Measurements from ENCODE around the gene RNU5B-1. TPM values are rescaled to one million over a fixed set of nuclear protein-coding genes. Genes with fewer than 3 reads are reported as not detected.

The RNU5B-1 gene
- total and polyA plus RNA-seq, 3 donors from 2014 or later, result not detected

DNA sequence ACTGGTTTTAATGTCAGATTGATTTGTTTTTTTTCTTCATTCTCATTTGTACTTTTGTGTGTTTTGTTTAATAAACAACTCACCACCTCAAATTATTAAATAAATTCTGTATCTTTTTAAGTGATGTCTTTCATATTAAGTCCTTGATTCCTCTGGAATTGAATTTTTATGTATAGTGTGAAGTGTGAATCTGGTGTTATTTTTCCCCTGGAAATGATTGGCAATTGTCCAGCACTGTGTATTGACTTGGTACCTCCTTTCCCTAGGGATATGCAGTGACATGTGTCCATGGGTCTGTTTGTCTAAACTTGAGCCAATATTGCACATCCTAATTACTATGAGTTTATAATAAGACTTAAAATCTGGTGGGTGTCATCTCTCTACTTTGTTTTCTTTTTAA is 2.1 kb downstream of the RNU5B-1 start:
- Histone ChIP-seq H3K9me3 (no peaks in the 10 kb centered on the region), H3K4me1 (peaks cover 16% of the 10 kb centered on the region), H3K4me3 (no peak overlapping the region), H3K36me3 (ENCODE audit: low read depth, missing control alignments) (no peaks in the 10 kb centered on the region), H3K27ac (no peak overlapping the region), H3K27me3 (no peaks in the 10 kb centered on the region)
- TF ChIP-seq, protein P1, sequence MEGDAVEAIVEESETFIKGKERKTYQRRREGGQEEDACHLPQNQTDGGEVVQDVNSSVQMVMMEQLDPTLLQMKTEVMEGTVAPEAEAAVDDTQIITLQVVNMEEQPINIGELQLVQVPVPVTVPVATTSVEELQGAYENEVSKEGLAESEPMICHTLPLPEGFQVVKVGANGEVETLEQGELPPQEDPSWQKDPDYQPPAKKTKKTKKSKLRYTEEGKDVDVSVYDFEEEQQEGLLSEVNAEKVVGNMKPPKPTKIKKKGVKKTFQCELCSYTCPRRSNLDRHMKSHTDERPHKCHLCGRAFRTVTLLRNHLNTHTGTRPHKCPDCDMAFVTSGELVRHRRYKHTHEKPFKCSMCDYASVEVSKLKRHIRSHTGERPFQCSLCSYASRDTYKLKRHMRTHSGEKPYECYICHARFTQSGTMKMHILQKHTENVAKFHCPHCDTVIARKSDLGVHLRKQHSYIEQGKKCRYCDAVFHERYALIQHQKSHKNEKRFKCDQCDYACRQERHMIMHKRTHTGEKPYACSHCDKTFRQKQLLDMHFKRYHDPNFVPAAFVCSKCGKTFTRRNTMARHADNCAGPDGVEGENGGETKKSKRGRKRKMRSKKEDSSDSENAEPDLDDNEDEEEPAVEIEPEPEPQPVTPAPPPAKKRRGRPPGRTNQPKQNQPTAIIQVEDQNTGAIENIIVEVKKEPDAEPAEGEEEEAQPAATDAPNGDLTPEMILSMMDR (IDR thresholded peaks at IDR 0.05), result no peak
- TF ChIP-seq POLR2A (IDR thresholded peaks at IDR 0.05), result no peak
- intact Hi-C loops (cut with DNase I; ENCODE audit: low total_unique reads), result no loop called here
- no peak for DNase-seq

DNA sequence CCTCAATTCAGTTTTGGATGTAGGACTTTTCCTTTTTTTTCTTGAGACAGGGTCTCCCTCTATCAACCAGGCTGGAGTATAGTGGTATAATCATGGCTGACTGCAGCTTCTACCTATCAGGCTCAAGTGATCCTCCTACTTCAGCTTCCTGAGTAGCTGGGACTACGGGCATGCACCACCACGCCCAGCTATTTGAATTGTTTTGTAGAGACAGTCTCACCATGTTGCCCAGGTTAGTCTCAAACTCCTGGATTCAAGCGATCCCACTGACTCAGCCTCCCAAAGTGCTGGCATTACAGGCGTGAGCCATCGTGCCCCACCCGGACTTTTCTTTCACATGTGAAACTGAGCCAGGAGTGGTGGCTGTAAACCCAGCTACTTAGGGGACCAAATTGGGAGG is 3.5 kb downstream of the RNU5B-1 start:
- Histone ChIP-seq H3K27ac (no peak overlapping the region), H3K36me3 (ENCODE audit: low read depth, missing control alignments) (no peaks in the 10 kb centered on the region), H3K9me3 (no peaks in the 10 kb centered on the region), H3K4me3 (no peak overlapping the region), H3K4me1 (peaks cover 22% of the 10 kb centered on the region), H3K27me3 (no peaks in the 10 kb centered on the region)
- DNase-seq, result no peak
- intact Hi-C loops (cut with DNase I; ENCODE audit: low total_unique reads), result no loop called here
- no peak for TF ChIP-seq POLR2A (IDR thresholded peaks at IDR 0.05)
- TF ChIP-seq, protein P1 (IDR thresholded peaks at IDR 0.05), result no peak
- WGBS, 2 donors, result 93 to 95% methylated on average over 6 of the region's 6 CpGs

DNA sequence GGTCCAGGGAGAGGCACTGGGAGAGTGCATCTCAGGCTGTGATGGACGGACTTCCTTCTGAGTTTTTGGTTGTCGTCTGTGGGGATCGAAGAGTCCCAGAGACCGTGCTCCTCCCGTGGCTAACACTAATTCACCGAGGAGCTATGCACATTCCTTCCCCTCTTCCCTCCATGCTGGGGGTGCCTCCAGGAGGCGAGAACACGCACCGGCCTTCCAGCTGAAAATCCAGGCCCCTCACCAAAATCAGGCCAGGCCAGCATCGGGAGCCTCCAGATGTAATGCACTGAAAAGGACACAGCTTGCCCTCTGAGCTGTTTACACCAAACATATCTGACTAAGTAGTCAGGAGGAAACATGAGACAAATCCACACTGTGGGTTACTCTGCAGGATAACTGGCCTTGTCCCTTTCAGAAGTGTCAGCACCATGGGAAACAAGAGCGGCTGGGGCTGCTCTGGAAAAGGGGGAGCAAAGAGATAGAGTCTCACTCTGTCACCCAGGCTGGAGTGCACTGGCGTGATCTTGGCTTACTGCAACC is 5.5 kb downstream of the RNU5B-1 start:
- WGBS, 2 donors, result 87 to 89% methylated on average over 12 of the region's 12 CpGs
- no peak for DNase-seq
- H3K27me3 ChIP-seq, result no peaks in the 10 kb centered on the region
- H3K27ac ChIP-seq, result no peak overlapping the region
- no peak overlapping the region for H3K4me3 ChIP-seq
- intact Hi-C loops (cut with DNase I; ENCODE audit: low total_unique reads), result no loop called here
- TF ChIP-seq POLR2A (IDR thresholded peaks at IDR 0.05), result no peak
- TF ChIP-seq, protein P1 (IDR thresholded peaks at IDR 0.05), result no peak
- H3K36me3 ChIP-seq (ENCODE audit: low read depth, missing control alignments), result no peaks in the 10 kb centered on the region
- peaks cover 15% of the 10 kb centered on the region for H3K4me1 ChIP-seq
- no peaks in the 10 kb centered on the region for H3K9me3 ChIP-seq

DNA sequence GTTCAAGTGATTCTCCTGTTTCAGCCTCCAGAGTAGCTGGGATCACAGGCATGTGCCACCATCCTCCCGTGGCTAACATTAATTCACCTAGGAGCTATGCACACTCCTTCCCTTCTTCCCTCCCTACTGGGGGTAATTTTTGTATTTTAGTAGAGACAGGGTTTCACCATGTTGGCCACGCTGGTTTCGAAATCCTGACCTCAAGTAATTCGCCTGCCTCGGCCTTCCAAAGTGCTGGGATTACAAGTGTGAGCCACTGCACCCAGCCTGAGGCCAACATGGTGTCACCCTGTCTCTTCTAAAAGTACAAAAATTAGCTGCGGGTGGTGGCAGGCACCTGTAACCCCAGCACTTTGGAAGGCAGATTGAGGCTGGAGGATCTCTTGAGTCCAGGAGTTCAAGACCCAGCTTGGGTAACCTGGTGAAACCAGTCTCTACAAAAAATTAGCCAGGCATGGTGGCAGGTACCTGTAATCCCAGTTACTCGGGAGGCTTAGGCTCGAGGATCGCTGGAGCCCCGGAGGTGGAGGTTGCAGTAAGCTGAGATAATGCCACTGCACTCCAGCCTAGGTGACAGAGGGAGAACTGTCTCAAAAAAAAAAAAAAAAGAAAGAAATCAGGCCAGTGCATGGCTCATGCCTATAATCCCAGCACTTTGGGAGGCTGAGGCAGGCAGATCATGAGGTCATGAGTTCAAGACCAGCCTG is 6.1 kb downstream of the RNU5B-1 start:
- H3K4me3 ChIP-seq, result no peak overlapping the region
- H3K36me3 ChIP-seq (ENCODE audit: low read depth, missing control alignments), result no peaks in the 10 kb centered on the region
- no peak for TF ChIP-seq POLR2A (IDR thresholded peaks at IDR 0.05)
- TF ChIP-seq, protein P1 (IDR thresholded peaks at IDR 0.05), result no peak
- intact Hi-C loops (cut with DNase I; ENCODE audit: low total_unique reads), result no loop called here
- no peak overlapping the region for H3K27ac ChIP-seq
- H3K27me3 ChIP-seq, result no peaks in the 10 kb centered on the region
- 87 to 93% methylated on average over 10 of the region's 10 CpGs for WGBS, 2 donors
- no peaks in the 10 kb centered on the region for H3K9me3 ChIP-seq
- peaks cover 9% of the 10 kb centered on the region for H3K4me1 ChIP-seq
- no peak for DNase-seq

DNA sequence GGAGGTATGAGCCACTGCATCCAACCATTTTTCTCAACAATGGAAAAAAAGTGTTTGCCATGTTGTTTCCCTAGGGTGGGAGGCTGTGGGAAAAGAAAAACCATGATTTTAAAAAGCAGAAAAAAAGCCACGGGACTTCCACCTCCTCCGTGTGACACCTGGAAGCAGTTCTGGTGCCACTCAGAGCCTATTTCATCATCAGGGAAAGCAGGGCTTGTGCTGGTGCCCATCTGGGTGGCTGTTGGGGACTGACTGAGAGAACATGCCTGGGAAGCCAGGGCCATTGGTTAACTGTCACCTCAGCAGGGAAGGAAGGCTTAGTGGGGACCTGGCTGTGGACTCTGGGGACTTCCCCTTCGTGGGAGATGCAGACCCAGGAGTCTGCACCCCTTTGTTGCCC is 7.3 kb downstream of the RNU5B-1 start:
- DNase-seq, result no peak
- Histone ChIP-seq H3K36me3 (ENCODE audit: low read depth, missing control alignments) (no peaks in the 10 kb centered on the region), H3K4me1 (peaks cover 6% of the 10 kb centered on the region), H3K9me3 (no peaks in the 10 kb centered on the region), H3K4me3 (no peak overlapping the region), H3K27me3 (no peaks in the 10 kb centered on the region), H3K27ac (no peak overlapping the region)
- WGBS, 2 donors, result 64 to 66% methylated on average over 2 to 3 of the region's 3 CpGs
- TF ChIP-seq, protein P1 (IDR thresholded peaks at IDR 0.05), result no peak
- TF ChIP-seq POLR2A (IDR thresholded peaks at IDR 0.05), result no peak
- intact Hi-C loops (cut with DNase I; ENCODE audit: low total_unique reads), result no loop called here

All from testis (tissue), 3 donors.